ENCODE measurements around the gene COG7. TPM values are rescaled to one million over a fixed set of nuclear protein-coding genes. Genes with fewer than 3 reads are reported as not detected.
"Not testable (repeated sequence)": the region's sequence is repeated elsewhere in the genome, so short reads cannot be mapped to it uniquely, and the experiment has no call there.

The COG7 gene
- total RNA-seq, 1 donor from 2014 or later = 12.5 TPM

GRCh38 chr16:23394141-23394831, 58.7 kb downstream of the COG7 start:
- Histone ChIP-seq H3K9me3 (ENCODE audit: control insufficient read depth in 3 of 3, low read length in 3 of 3) (no peaks in the 10 kb centered on the region), H3K4me3 (ENCODE audit: low read length in 3 of 3) (no peak overlapping the region), H3K27ac (ENCODE audit: low read depth, low read length) (no peak overlapping the region), H3K27me3 (ENCODE audit: control insufficient read depth in 3 of 3, insufficient read depth in 3 of 3, low read length in 3 of 3) (no peaks in the 10 kb centered on the region), H3K9ac (ENCODE audit: low read depth in 1 of 3, low read length in 3 of 3) (no peak overlapping the region), H3K36me3 (ENCODE audit: control insufficient read depth in 3 of 3, insufficient read depth in 3 of 3, low read length in 3 of 3) (peaks cover 28 to 29% (median 28%) of the 10 kb centered on the region in 3 donors), H3K4me1 (ENCODE audit: control insufficient read depth in 3 of 3, insufficient read depth in 3 of 3, low read length in 3 of 3) (peaks cover 17 to 35% (median 21%) of the 10 kb centered on the region in 3 donors)

GRCh38 chr16:23392223-23392600, 60.8 kb downstream of the COG7 start:
- Histone ChIP-seq H3K4me1 (ENCODE audit: control insufficient read depth in 3 of 3, insufficient read depth in 3 of 3, low read length in 3 of 3) (peaks cover 2 to 20% (median 13%) of the 10 kb centered on the region in 3 donors), H3K4me3 (ENCODE audit: low read length in 3 of 3) (no peak overlapping the region), H3K9me3 (ENCODE audit: control insufficient read depth in 3 of 3, low read length in 3 of 3) (no peaks in the 10 kb centered on the region), H3K27ac (ENCODE audit: low read depth, low read length) (no peak overlapping the region), H3K36me3 (ENCODE audit: control insufficient read depth in 3 of 3, insufficient read depth in 3 of 3, low read length in 3 of 3) (peaks cover 26 to 32% (median 30%) of the 10 kb centered on the region in 3 donors), H3K9ac (ENCODE audit: low read depth in 1 of 3, low read length in 3 of 3) (no peak overlapping the region), H3K27me3 (ENCODE audit: control insufficient read depth in 3 of 3, insufficient read depth in 3 of 3, low read length in 3 of 3) (no peaks in the 10 kb centered on the region)

- Histone ChIP-seq H3K4me1 (ENCODE audit: control insufficient read depth in 3 of 3, insufficient read depth in 3 of 3, low read length in 3 of 3) (peaks cover 2 to 20% (median 13%) of the 10 kb centered on the region in 3 donors), H3K9me3 (ENCODE audit: control insufficient read depth in 3 of 3, low read length in 3 of 3) (no peaks in the 10 kb centered on the region), H3K27me3 (ENCODE audit: control insufficient read depth in 3 of 3, insufficient read depth in 3 of 3, low read length in 3 of 3) (no peaks in the 10 kb centered on the region), H3K4me3 (ENCODE audit: low read length in 3 of 3) (no peak overlapping the region), H3K36me3 (ENCODE audit: control insufficient read depth in 3 of 3, insufficient read depth in 3 of 3, low read length in 3 of 3) (peaks cover 25 to 31% (median 30%) of the 10 kb centered on the region in 3 donors), H3K27ac (ENCODE audit: low read depth, low read length) (no peak overlapping the region), H3K9ac (ENCODE audit: low read depth in 1 of 3, low read length in 3 of 3) (no peak overlapping the region)
These were observed 61.4 kb downstream of the COG7 start for GRCh38 chr16:23391381-23392222.

GRCh38 chr16:23389936-23390335, 63.1 kb downstream of the COG7 start:
- Histone ChIP-seq H3K36me3 (ENCODE audit: control insufficient read depth in 3 of 3, insufficient read depth in 3 of 3, low read length in 3 of 3) (peaks cover 25 to 31% (median 30%) of the 10 kb centered on the region in 3 donors), H3K4me1 (ENCODE audit: control insufficient read depth in 3 of 3, insufficient read depth in 3 of 3, low read length in 3 of 3) (peaks cover 2 to 13% (median 13%) of the 10 kb centered on the region in 3 donors)
- not testable (repeated sequence) for H3K9ac ChIP-seq (ENCODE audit: low read depth in 1 of 3, low read length in 3 of 3); H3K9me3 ChIP-seq (ENCODE audit: control insufficient read depth in 3 of 3, low read length in 3 of 3); H3K27ac ChIP-seq (ENCODE audit: low read depth, low read length); H3K4me3 ChIP-seq (ENCODE audit: low read length in 3 of 3); H3K27me3 ChIP-seq (ENCODE audit: control insufficient read depth in 3 of 3, insufficient read depth in 3 of 3, low read length in 3 of 3)

- Histone ChIP-seq H3K4me1 (ENCODE audit: control insufficient read depth in 3 of 3, insufficient read depth in 3 of 3, low read length in 3 of 3) (peaks cover 2 to 9% (median 9%) of the 10 kb centered on the region in 3 donors), H3K27me3 (ENCODE audit: control insufficient read depth in 3 of 3, insufficient read depth in 3 of 3, low read length in 3 of 3) (no peaks in the 10 kb centered on the region), H3K36me3 (ENCODE audit: control insufficient read depth in 3 of 3, insufficient read depth in 3 of 3, low read length in 3 of 3) (peaks cover 25 to 31% (median 30%) of the 10 kb centered on the region in 3 donors), H3K9me3 (ENCODE audit: control insufficient read depth in 3 of 3, low read length in 3 of 3) (no peaks in the 10 kb centered on the region), H3K4me3 (ENCODE audit: low read length in 3 of 3) (no peak overlapping the region), H3K9ac (ENCODE audit: low read depth in 1 of 3, low read length in 3 of 3) (no peak overlapping the region), H3K27ac (ENCODE audit: low read depth, low read length) (no peak overlapping the region)
These were observed 63.8 kb downstream of the COG7 start for GRCh38 chr16:23389201-23389600.

- Histone ChIP-seq H3K9ac (ENCODE audit: low read depth in 1 of 3, low read length in 3 of 3) (no peak overlapping the region), H3K4me3 (ENCODE audit: low read length in 3 of 3) (no peak overlapping the region), H3K9me3 (ENCODE audit: control insufficient read depth in 3 of 3, low read length in 3 of 3) (no peaks in the 10 kb centered on the region), H3K36me3 (ENCODE audit: control insufficient read depth in 3 of 3, insufficient read depth in 3 of 3, low read length in 3 of 3) (peaks cover 25 to 31% (median 30%) of the 10 kb centered on the region in 3 donors), H3K27ac (ENCODE audit: low read depth, low read length) (no peak overlapping the region), H3K4me1 (ENCODE audit: control insufficient read depth in 3 of 3, insufficient read depth in 3 of 3, low read length in 3 of 3) (peaks cover 2 to 9% (median 8%) of the 10 kb centered on the region in 3 donors), H3K27me3 (ENCODE audit: control insufficient read depth in 3 of 3, insufficient read depth in 3 of 3, low read length in 3 of 3) (no peaks in the 10 kb centered on the region)
These were observed 64.2 kb downstream of the COG7 start for GRCh38 chr16:23388786-23389185.

- Histone ChIP-seq H3K36me3 (ENCODE audit: control insufficient read depth in 3 of 3, insufficient read depth in 3 of 3, low read length in 3 of 3) (peaks cover 25 to 31% (median 30%) of the 10 kb centered on the region in 3 donors), H3K9ac (ENCODE audit: low read depth in 1 of 3, low read length in 3 of 3) (no peak overlapping the region), H3K9me3 (ENCODE audit: control insufficient read depth in 3 of 3, low read length in 3 of 3) (no peaks in the 10 kb centered on the region), H3K4me3 (ENCODE audit: low read length in 3 of 3) (no peak overlapping the region), H3K4me1 (ENCODE audit: control insufficient read depth in 3 of 3, insufficient read depth in 3 of 3, low read length in 3 of 3) (no peaks in the 10 kb centered on the region), H3K27me3 (ENCODE audit: control insufficient read depth in 3 of 3, insufficient read depth in 3 of 3, low read length in 3 of 3) (no peaks in the 10 kb centered on the region), H3K27ac (ENCODE audit: low read depth, low read length) (no peak overlapping the region)
These were observed 65.3 kb downstream of the COG7 start for GRCh38 chr16:23387666-23388065.

- Histone ChIP-seq H3K36me3 (ENCODE audit: control insufficient read depth in 3 of 3, insufficient read depth in 3 of 3, low read length in 3 of 3) (peaks cover 10 to 12% (median 12%) of the 10 kb centered on the region in 3 donors), H3K9ac (ENCODE audit: low read depth in 1 of 3, low read length in 3 of 3) (no peak overlapping the region), H3K4me3 (ENCODE audit: low read length in 3 of 3) (no peak overlapping the region), H3K27ac (ENCODE audit: low read depth, low read length) (no peak overlapping the region), H3K9me3 (ENCODE audit: control insufficient read depth in 3 of 3, low read length in 3 of 3) (no peaks in the 10 kb centered on the region), H3K4me1 (ENCODE audit: control insufficient read depth in 3 of 3, insufficient read depth in 3 of 3, low read length in 3 of 3) (no peaks in the 10 kb centered on the region), H3K27me3 (ENCODE audit: control insufficient read depth in 3 of 3, insufficient read depth in 3 of 3, low read length in 3 of 3) (no peaks in the 10 kb centered on the region)
These were observed 67.5 kb downstream of the COG7 start for GRCh38 chr16:23385441-23385840.

GRCh38 chr16:23384878-23385277, 68.1 kb downstream of the COG7 start:
- H3K27me3 ChIP-seq (ENCODE audit: control insufficient read depth in 3 of 3, insufficient read depth in 3 of 3, low read length in 3 of 3) = no peaks in the 10 kb centered on the region
- H3K9ac ChIP-seq (ENCODE audit: low read depth in 1 of 3, low read length in 3 of 3) = no peak overlapping the region
- H3K27ac ChIP-seq (ENCODE audit: low read depth, low read length) = no peak overlapping the region
- H3K36me3 ChIP-seq (ENCODE audit: control insufficient read depth in 3 of 3, insufficient read depth in 3 of 3, low read length in 3 of 3) = peaks cover 9 to 12% (median 11%) of the 10 kb centered on the region in 3 donors
- H3K4me1 ChIP-seq (ENCODE audit: control insufficient read depth in 3 of 3, insufficient read depth in 3 of 3, low read length in 3 of 3) = no peaks in the 10 kb centered on the region
- H3K9me3 ChIP-seq (ENCODE audit: control insufficient read depth in 3 of 3, low read length in 3 of 3) = no peaks in the 10 kb centered on the region
- H3K4me3 ChIP-seq (ENCODE audit: low read length in 3 of 3) = no peak overlapping the region

- H3K36me3 ChIP-seq (ENCODE audit: control insufficient read depth in 3 of 3, insufficient read depth in 3 of 3, low read length in 3 of 3) = peaks cover 3 to 6% (median 3%) of the 10 kb centered on the region in 3 donors
- H3K9ac ChIP-seq (ENCODE audit: low read depth in 1 of 3, low read length in 3 of 3) = no peak overlapping the region
- H3K9me3 ChIP-seq (ENCODE audit: control insufficient read depth in 3 of 3, low read length in 3 of 3) = no peaks in the 10 kb centered on the region
- H3K27me3 ChIP-seq (ENCODE audit: control insufficient read depth in 3 of 3, insufficient read depth in 3 of 3, low read length in 3 of 3) = peaks cover 0 to under 1% (median 0%) of the 10 kb centered on the region in 3 donors
- H3K27ac ChIP-seq (ENCODE audit: low read depth, low read length) = no peak overlapping the region
- H3K4me3 ChIP-seq (ENCODE audit: low read length in 3 of 3) = no peak overlapping the region
- no peaks in the 10 kb centered on the region for H3K4me1 ChIP-seq (ENCODE audit: control insufficient read depth in 3 of 3, insufficient read depth in 3 of 3, low read length in 3 of 3)
These were observed 69.1 kb downstream of the COG7 start for GRCh38 chr16:23383881-23384280.
